ENCODE measurements around the gene RNF207.

DNA sequence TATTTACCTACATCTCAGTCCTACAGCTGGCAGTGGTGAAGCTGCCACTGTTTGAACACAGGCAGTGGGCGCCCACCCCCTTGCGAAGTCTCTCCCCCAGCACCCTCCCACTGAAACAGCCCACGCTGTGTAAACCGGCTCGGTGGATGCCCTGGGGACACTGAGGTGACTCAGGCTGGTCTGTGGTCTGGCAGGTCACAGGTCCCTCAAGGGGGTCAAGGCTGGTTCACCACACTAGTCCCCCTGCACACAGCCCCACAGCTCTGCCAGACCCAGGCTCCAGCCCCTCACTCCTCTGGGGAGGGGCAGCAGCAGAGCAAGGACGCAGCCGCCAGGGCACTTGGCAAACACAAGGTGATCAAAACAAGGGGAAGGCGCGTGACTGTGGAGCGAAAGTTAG lies 33.4 kb upstream of the RNF207 start:
- no peak for TF ChIP-seq ZNF274 (IDR thresholded peaks at IDR 0.05; ENCODE audit: low read depth, low read length)
- no peak for TF ChIP-seq YY1 (IDR thresholded peaks at IDR 0.05; ENCODE audit: insufficient read depth, insufficient read length)

All from NT2/D1 (cell line).